Suprapubic skin (tissue), 4 donors: Measurements from ENCODE around the gene MOCS2. TPM values are rescaled to one million over a fixed set of nuclear protein-coding genes. Genes with fewer than 3 reads are reported as not detected.

Source experiments
- DNase-seq, 2 donors: peaks; one replicate each; pipeline ENCODE4 v3.0.0-alpha.2; 2019; ENCODE audit warnings: low spot score in 2 of 2
- H3K27ac ChIP-seq: fragments of 200-600 bp; sonication (generic); one replicate; pipeline ENCODE4 v1.5.1; 2019
- H3K27me3 ChIP-seq: fragments of 200-600 bp; sonication (generic); one replicate; pipeline ENCODE4 v1.5.1; 2019
- H3K36me3 ChIP-seq: fragments of 200-600 bp; sonication (generic); one replicate; pipeline ENCODE4 v1.5.1; 2019
- H3K4me1 ChIP-seq: fragments of 200-600 bp; sonication (generic); one replicate; pipeline ENCODE4 v1.5.1; 2019
- H3K4me3 ChIP-seq: fragments of 200-600 bp; sonication (generic); one replicate; pipeline ENCODE4 v1.5.1; 2019; ENCODE audit warnings: mild to moderate bottlenecking
- H3K9me3 ChIP-seq: fragments of 200-600 bp; sonication (generic); one replicate; pipeline ENCODE4 v1.5.1; 2019
- CTCF ChIP-seq, 2 donors: fragments of 200-600 bp in 1 of 2; fragments of 450-650 bp in 1 of 2; sonication (generic) in 1 of 2; IDR thresholded peaks; one replicate each; pipeline ENCODE4 v1.5.1; 2016 to 2019; ENCODE audit warnings: antibody characterized with exemption in 2 of 2, mild to moderate bottlenecking in 1 of 2, moderate library complexity in 1 of 2
- EP300 ChIP-seq: sonication (generic); formaldehyde crosslinking; IDR thresholded peaks from one replicate; pipeline ENCODE4 v1.6.1; 2017; ENCODE audit warnings: antibody characterized with exemption
- POLR2A ChIP-seq, 2 donors: fragments of 450-650 bp; IDR thresholded peaks; one replicate each; pipeline ENCODE4 v1.6.1; 2017; ENCODE audit warnings: antibody characterized with exemption in 2 of 2, mild to moderate bottlenecking in 2 of 2, moderate library complexity in 2 of 2
- POLR2AphosphoS5 ChIP-seq, 3 donors: sonication (generic); formaldehyde crosslinking; IDR thresholded peaks; one replicate each; pipeline ENCODE4 v1.6.1; 2017; ENCODE audit warnings: antibody characterized with exemption in 3 of 3
- WGBS: methylation state at CpG from one replicate; pipeline ENCODE4 v1.1.5; 2018; 5-methylcytosine and 5-hydroxymethylcytosine counted together
- total RNA-seq, 4 donors: library from RNA; depleted of rRNA; stranded (reverse); fragments of >200 nt; gene quantifications; one replicate each; pipeline ENCODE4 v1.1.0, GENCODE V29; 2016

Gene MOCS2
- total RNA-seq, 4 donors from 2014 or later = 17.4 to 31.0 (median 23.0) TPM

GRCh38 chr5:53069626-53070025 lies 39.9 kb downstream of the MOCS2 start:
- WGBS = 89% methylated on average over 5 of the region's 5 CpGs
- Histone ChIP-seq H3K4me1 (peaks cover 4% of the 10 kb centered on the region), H3K4me3 (no peak overlapping the region), H3K27ac (no peak overlapping the region), H3K27me3 (no peaks in the 10 kb centered on the region), H3K9me3 (no peaks in the 10 kb centered on the region), H3K36me3 (peaks cover 3% of the 10 kb centered on the region)
- DNase-seq = no peak
- TF ChIP-seq POLR2A (IDR thresholded peaks at IDR 0.05) = no peak
- no peak for TF ChIP-seq EP300
- TF ChIP-seq POLR2AphosphoS5 (IDR thresholded peaks at IDR 0.05) = no peak
- no peak for TF ChIP-seq CTCF (IDR thresholded peaks at IDR 0.05)

GRCh38 chr5:53068291-53068836 lies 41.2 kb downstream of the MOCS2 start:
- DNase-seq = no peak
- 67% methylated on average over 4 of the region's 4 CpGs for WGBS
- H3K36me3 ChIP-seq = peaks cover 3% of the 10 kb centered on the region
- no peak overlapping the region for H3K27ac ChIP-seq
- H3K4me3 ChIP-seq = no peak overlapping the region
- no peaks in the 10 kb centered on the region for H3K9me3 ChIP-seq
- no peak for TF ChIP-seq POLR2AphosphoS5 (IDR thresholded peaks at IDR 0.05)
- H3K4me1 ChIP-seq = peaks cover 4% of the 10 kb centered on the region
- no peaks in the 10 kb centered on the region for H3K27me3 ChIP-seq

- Histone ChIP-seq H3K36me3 (peaks cover 3% of the 10 kb centered on the region), H3K4me3 (no peak overlapping the region), H3K27me3 (no peaks in the 10 kb centered on the region), H3K9me3 (no peaks in the 10 kb centered on the region), H3K4me1 (peaks cover 4% of the 10 kb centered on the region), H3K27ac (no peak overlapping the region)
- WGBS = 30% methylated on average over 1 of the region's 1 CpG
- no peak for DNase-seq
- TF ChIP-seq POLR2AphosphoS5 (IDR thresholded peaks at IDR 0.05) (no peak), POLR2A (IDR thresholded peaks at IDR 0.05) (no peak), CTCF (IDR thresholded peaks at IDR 0.05) (no peak)
Observed at GRCh38 chr5:53067641-53068040, 41.9 kb downstream of the MOCS2 start.

- TF ChIP-seq EP300 = no peak
- TF ChIP-seq POLR2AphosphoS5 (IDR thresholded peaks at IDR 0.05) = no peak
- TF ChIP-seq CTCF (IDR thresholded peaks at IDR 0.05) = no peak
- TF ChIP-seq POLR2A (IDR thresholded peaks at IDR 0.05) = no peak
- no peak overlapping the region for H3K27ac ChIP-seq
- H3K4me1 ChIP-seq = peaks cover 4% of the 10 kb centered on the region
- WGBS = 88% methylated on average over 1 of the region's 1 CpG
- no peak for DNase-seq
- H3K27me3 ChIP-seq = no peaks in the 10 kb centered on the region
- peaks cover 15% of the 10 kb centered on the region for H3K36me3 ChIP-seq
- no peaks in the 10 kb centered on the region for H3K9me3 ChIP-seq
- H3K4me3 ChIP-seq = no peak overlapping the region
Observed at GRCh38 chr5:53066088-53066487, 43.5 kb downstream of the MOCS2 start.

GRCh38 chr5:53063791-53064190 lies 45.8 kb downstream of the MOCS2 start:
- DNase-seq = no peak
- no peak for TF ChIP-seq CTCF (IDR thresholded peaks at IDR 0.05)
- no peak for TF ChIP-seq POLR2AphosphoS5 (IDR thresholded peaks at IDR 0.05)
- no peak for TF ChIP-seq POLR2A (IDR thresholded peaks at IDR 0.05)
- TF ChIP-seq EP300 = no peak
- 75% methylated on average over 3 of the region's 3 CpGs for WGBS
- peaks cover 25% of the 10 kb centered on the region for H3K36me3 ChIP-seq
- no peaks in the 10 kb centered on the region for H3K9me3 ChIP-seq
- H3K27ac ChIP-seq = no peak overlapping the region
- peaks cover 4% of the 10 kb centered on the region for H3K4me1 ChIP-seq
- H3K27me3 ChIP-seq = no peaks in the 10 kb centered on the region
- no peak overlapping the region for H3K4me3 ChIP-seq

GRCh38 chr5:53063176-53063575 lies 46.4 kb downstream of the MOCS2 start:
- H3K27ac ChIP-seq = no peak overlapping the region
- H3K36me3 ChIP-seq = peaks cover 30% of the 10 kb centered on the region
- DNase-seq = no peak
- no peaks in the 10 kb centered on the region for H3K27me3 ChIP-seq
- peaks cover 4% of the 10 kb centered on the region for H3K4me1 ChIP-seq
- TF ChIP-seq EP300 (no peak), POLR2AphosphoS5 (IDR thresholded peaks at IDR 0.05) (no peak)
- 85% methylated on average over 2 of the region's 2 CpGs for WGBS
- no peaks in the 10 kb centered on the region for H3K9me3 ChIP-seq
- no peak overlapping the region for H3K4me3 ChIP-seq
